Sigmoid colon (tissue), 4 donors: ENCODE results near the gene PTCD2.

Experiments
- EP300 ChIP-seq, 4 donors: sonication (generic); formaldehyde crosslinking; IDR thresholded peaks; one replicate each; pipeline ENCODE4 v1.6.1; 2017; ENCODE audit warnings: antibody characterized with exemption in 4 of 4
- POLR2AphosphoS5 ChIP-seq, 4 donors: sonication (generic); formaldehyde crosslinking; IDR thresholded peaks; one replicate each; pipeline ENCODE4 v1.6.1; 2017; ENCODE audit warnings: antibody characterized with exemption in 4 of 4
- TF ChIP-seq, protein P1 (sequence below), 4 experiments: fragments of 450-650 bp in 3 of 4; fragments of 200-600 bp in 1 of 4; IDR thresholded peaks; one replicate each; pipeline ENCODE4 v1.5.1; 2016 to 2019; ENCODE audit warnings: antibody characterized with exemption in 4 of 4, mild to moderate bottlenecking in 3 of 4, moderate library complexity in 2 of 4

DNA sequence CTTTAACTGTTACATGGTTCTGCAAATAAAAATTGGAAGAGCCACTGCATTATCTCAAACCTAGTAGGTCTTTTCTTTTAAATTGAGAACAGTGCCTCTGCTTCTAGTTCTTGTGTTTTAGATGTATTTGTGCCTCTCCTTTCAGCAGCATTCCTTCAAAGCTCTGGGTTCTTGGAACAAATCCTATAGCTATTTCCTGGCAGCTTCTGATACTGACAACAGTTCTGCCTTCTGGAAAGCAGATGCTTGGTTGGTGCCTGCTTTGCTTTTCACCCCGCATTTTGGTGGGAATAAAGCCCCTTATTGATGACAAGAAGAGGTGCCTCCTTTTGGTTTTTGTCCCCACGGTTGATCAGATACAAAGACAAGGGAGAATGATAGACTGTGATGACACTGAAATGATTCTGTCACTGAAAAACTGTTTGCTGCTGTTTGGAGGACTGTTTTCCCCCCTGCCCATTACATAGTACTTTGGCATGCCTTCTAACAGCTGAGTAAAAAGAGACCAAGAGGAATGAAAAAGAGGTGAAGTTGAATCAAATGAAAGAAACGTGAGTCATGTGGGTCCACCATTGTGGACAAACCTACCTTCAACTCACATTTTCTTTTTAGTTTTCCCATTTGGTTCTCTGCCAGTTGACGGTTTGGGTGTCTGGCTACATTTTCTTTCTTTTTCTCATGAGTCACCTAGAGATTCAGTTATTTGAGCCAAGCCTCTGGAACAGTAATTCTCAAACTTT is 5.6 kb downstream of the PTCD2 start:
- TF ChIP-seq, protein P1, sequence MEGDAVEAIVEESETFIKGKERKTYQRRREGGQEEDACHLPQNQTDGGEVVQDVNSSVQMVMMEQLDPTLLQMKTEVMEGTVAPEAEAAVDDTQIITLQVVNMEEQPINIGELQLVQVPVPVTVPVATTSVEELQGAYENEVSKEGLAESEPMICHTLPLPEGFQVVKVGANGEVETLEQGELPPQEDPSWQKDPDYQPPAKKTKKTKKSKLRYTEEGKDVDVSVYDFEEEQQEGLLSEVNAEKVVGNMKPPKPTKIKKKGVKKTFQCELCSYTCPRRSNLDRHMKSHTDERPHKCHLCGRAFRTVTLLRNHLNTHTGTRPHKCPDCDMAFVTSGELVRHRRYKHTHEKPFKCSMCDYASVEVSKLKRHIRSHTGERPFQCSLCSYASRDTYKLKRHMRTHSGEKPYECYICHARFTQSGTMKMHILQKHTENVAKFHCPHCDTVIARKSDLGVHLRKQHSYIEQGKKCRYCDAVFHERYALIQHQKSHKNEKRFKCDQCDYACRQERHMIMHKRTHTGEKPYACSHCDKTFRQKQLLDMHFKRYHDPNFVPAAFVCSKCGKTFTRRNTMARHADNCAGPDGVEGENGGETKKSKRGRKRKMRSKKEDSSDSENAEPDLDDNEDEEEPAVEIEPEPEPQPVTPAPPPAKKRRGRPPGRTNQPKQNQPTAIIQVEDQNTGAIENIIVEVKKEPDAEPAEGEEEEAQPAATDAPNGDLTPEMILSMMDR (IDR thresholded peaks at IDR 0.05), result no peak
- TF ChIP-seq EP300 (IDR thresholded peaks at IDR 0.05) (no peak), POLR2AphosphoS5 (IDR thresholded peaks at IDR 0.05) (no peak)
